Natural killer cell treated with Interleukin-12 subunit alpha and Interleukin-12 subunit beta and Interleukin-15 and Interleukin-18, amount 100 ng/mL, for 72 hours (primary cell): Measurements from ENCODE around the gene KIF17. TPM values are rescaled to one million over a fixed set of nuclear protein-coding genes. Genes with fewer than 3 reads are reported as not detected.

Experiments
- ATAC-seq, 2 donors: fragments of 150-1000 bp; cut with Tn5 transposase in 1 of 2; sonication (Bioruptor Pico), chemical (Tn5 transposase) in 1 of 2; 2 replicates each; pipeline ENCODE4 v1.10.0; 2021
- DNase-seq: peaks from one replicate; pipeline ENCODE4 v3.0.0; 2022; ENCODE audit warnings: low spot score
- H3K27ac Mint-ChIP-seq, 2 donors: 1 replicate in 1 of 2; 2 replicates in 1 of 2; pipeline ENCODE4 v1.8.0; 2022; ENCODE audit warnings: mixed read lengths in 2 of 2, mild to moderate bottlenecking in 1 of 2, moderate library complexity in 1 of 2
- H3K27me3 Mint-ChIP-seq, 2 donors: 1 replicate in 1 of 2; 2 replicates in 1 of 2; pipeline ENCODE4 v1.8.0; 2022; ENCODE audit warnings: mixed read lengths in 2 of 2
- H3K36me3 Mint-ChIP-seq: one replicate; pipeline ENCODE4 v1.8.0; 2022; ENCODE audit warnings: mixed read lengths
- H3K4me1 Mint-ChIP-seq, 2 donors: 1 replicate in 1 of 2; 2 replicates in 1 of 2; pipeline ENCODE4 v1.8.0; 2022; ENCODE audit warnings: low read depth in 2 of 2, mixed read lengths in 2 of 2, mild to moderate bottlenecking in 1 of 2
- H3K4me3 Mint-ChIP-seq: one replicate; pipeline ENCODE4 v1.8.0; 2022; ENCODE audit warnings: mixed read lengths
- H3K9me3 Mint-ChIP-seq: 2 replicates; pipeline ENCODE4 v1.8.0; 2022; ENCODE audit warnings: mixed read lengths
- total RNA-seq, 2 donors: library from RNA; stranded (reverse); gene quantifications; one replicate each; pipeline ENCODE4 v1.2.3, GENCODE V29; 2022

Gene KIF17
- total RNA-seq, 2 donors from 2014 or later: not detected

DNA sequence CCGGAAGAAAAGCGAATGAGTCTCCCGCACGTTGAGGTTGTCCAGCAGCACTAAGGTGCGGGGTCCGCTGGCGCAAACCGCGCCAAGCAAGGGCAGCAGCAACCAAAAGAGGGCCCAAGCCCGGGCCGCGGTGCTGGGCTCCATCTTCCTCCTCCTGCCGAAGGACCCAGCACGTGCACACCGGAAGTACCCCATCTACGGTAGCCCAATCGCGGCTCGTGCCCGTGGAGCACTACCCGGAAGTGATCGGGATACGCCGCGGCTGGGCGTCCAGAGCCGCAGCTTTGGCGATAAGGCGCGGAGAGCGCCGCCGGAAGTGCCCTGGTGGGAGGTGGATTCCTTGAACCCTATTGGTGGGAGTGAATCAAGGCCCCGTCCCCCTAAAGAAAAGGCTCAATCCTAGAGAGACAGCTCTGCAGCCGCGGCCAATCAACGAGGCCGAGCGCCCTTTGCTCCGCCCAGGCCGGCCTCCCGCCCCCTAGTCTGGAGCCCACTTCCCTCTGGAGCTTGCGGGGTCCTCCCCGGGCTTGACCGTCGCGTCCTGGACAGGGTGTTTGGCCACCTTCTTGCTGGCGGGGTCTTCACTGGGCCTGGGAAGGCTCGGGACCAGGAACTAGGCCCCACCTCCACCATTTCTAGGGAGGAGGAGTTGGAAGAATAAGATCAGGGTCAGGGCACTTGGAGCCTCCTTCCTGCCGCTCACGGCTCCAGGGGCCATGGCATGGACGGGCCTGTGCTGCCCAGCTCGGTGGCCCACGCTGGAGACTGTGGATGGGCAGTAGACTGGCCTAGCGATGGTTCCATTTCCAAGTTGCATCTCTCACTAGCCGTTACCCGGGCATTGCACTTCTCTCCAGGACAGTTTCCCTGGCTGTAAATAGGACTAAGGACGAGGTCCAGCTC lies 56.3 kb downstream of the KIF17 start, which contains the start of gene DDOST:
Gene DDOST, minus strand, starts transcription at position 163 of the 903 bp plus-strand sequence. Its CDS starts 19 bp downstream, at position 144.
- ATAC-seq (peak; percentile 98), DNase-seq (peak; percentile 98)
- Mint-ChIP-seq H3K4me3 (peak within 1 kb of the TSS; percentile 99), H3K4me1 (peaks cover 35 to 40% of the 10 kb centered on the region in 2 donors), H3K27me3 (no peaks in the 10 kb centered on the region), H3K36me3 (peaks cover 24% of the 10 kb centered on the region), H3K27ac (peak within 1 kb of the TSS; percentile 91 to 97), H3K9me3 (no peaks in the 10 kb centered on the region)

DNA sequence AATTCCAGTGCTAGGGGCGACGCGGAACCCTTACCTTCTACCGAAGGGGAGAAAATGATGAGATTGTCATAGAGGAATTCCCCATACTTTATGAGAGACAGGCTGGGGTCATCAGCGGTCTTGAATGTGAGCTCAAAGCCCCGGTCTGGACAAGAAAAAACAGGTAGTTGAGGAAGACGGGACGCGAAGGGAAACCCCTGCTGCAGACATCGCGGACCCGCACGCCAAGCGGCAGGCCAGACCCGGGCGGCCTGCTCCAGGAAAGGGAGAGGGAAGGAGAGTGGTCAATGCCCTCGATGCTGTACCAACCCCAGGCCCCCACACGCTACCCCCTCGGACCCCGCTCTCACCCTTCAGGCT lies 57.0 kb downstream of the KIF17 start:
- Mint-ChIP-seq H3K27ac (peak overlapping the region; percentile 91 to 97), H3K27me3 (no peaks in the 10 kb centered on the region), H3K36me3 (peaks cover 26% of the 10 kb centered on the region), H3K4me3 (peak overlapping the region; percentile 99), H3K9me3 (no peaks in the 10 kb centered on the region), H3K4me1 (peaks cover 37 to 40% of the 10 kb centered on the region in 2 donors)
- ATAC-seq (no peak), DNase-seq (no peak)

DNA sequence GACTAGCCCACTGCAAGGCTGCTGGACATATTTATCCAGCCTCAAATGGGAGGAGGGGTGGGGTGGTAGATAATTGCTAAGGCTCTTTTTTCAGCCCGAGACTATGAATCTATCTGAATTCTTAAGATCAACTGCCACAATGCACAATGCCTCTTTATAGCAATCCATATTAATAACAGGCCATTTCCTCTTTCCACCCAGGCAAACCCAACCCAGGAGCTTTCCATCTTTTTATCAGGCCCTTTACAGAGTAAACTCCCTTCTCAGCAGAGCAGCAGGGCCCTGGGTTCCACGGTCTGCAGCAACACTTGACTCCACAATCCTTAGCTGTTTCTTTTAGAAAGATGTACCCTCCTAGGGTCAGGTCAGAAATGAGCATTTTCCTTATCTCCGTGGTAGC lies 57.4 kb downstream of the KIF17 start:
- H3K4me3 Mint-ChIP-seq: peak overlapping the region; percentile 99
- no peaks in the 10 kb centered on the region for H3K9me3 Mint-ChIP-seq
- H3K4me1 Mint-ChIP-seq: peaks cover 37 to 40% of the 10 kb centered on the region in 2 donors
- H3K27ac Mint-ChIP-seq: peak overlapping the region; percentile 91 to 97
- no peak for ATAC-seq
- peaks cover 26% of the 10 kb centered on the region for H3K36me3 Mint-ChIP-seq
- H3K27me3 Mint-ChIP-seq: no peaks in the 10 kb centered on the region
- DNase-seq: no peak

DNA sequence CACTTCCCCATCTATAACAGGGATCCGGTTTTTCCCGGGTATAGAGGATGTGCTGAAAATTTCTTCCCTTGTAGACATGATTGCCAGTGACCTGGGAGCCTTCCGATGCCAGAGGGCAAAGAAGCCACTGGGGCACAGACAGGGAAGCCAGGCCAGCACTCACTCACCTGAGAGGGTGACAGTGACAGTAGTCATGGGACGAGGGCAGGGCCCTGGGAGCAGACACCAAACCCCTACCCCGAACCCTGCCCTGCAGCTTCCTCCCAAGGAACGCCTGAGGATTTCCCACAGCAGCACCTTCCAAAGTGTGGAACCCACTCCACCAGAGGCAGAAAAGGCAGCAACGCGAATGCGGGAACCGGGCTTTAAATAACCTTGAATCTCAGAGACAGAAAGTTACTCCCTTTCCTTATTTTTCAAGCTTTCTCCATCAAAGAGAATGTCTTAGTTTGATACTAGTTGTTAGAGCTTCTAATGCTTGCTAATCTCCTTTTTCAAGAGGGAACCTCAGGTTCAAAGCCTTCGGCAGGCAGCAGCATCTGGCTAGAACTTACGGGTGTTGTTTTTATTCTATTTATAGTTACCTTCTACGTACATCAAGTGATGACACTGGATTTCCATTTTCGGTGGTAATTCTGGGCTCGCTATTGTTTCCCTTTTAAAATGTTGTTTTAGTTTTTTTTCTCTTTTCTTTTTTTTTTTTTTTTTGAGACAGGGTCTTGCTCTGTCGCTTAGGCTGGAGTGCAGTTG lies 59.5 kb downstream of the KIF17 start:
- Mint-ChIP-seq H3K4me3 (no peak overlapping the region), H3K36me3 (peaks cover 26% of the 10 kb centered on the region), H3K27me3 (no peaks in the 10 kb centered on the region), H3K27ac (peak overlapping the region in 1 of 2 donors; percentile 97), H3K4me1 (peaks cover 37 to 40% of the 10 kb centered on the region in 2 donors), H3K9me3 (no peaks in the 10 kb centered on the region)
- ATAC-seq: no peak
- DNase-seq: no peak

GRCh38 chr1:20657024-20657423 lies 60.8 kb downstream of the KIF17 start:
- DNase-seq (no peak), ATAC-seq (no peak)
- no peak overlapping the region for H3K4me3 Mint-ChIP-seq
- H3K4me1 Mint-ChIP-seq: peaks cover 30% of the 10 kb centered on the region in 2 donors
- no peaks in the 10 kb centered on the region for H3K27me3 Mint-ChIP-seq
- no peaks in the 10 kb centered on the region for H3K9me3 Mint-ChIP-seq
- peak overlapping the region in 1 of 2 donors; percentile 9 for H3K27ac Mint-ChIP-seq
- H3K36me3 Mint-ChIP-seq: peaks cover 31% of the 10 kb centered on the region

- no peak overlapping the region for H3K4me3 Mint-ChIP-seq
- H3K36me3 Mint-ChIP-seq: peaks cover 32% of the 10 kb centered on the region
- H3K27ac Mint-ChIP-seq: no peak overlapping the region
These were observed 63.6 kb downstream of the KIF17 start for GRCh38 chr1:20654104-20654690.

GRCh38 chr1:20652300-20652699 lies 65.5 kb downstream of the KIF17 start:
- Mint-ChIP-seq H3K36me3 (peaks cover 31% of the 10 kb centered on the region), H3K4me1 (peaks cover 8 to 13% of the 10 kb centered on the region in 2 donors), H3K4me3 (no peak overlapping the region), H3K9me3 (no peaks in the 10 kb centered on the region), H3K27me3 (no peaks in the 10 kb centered on the region), H3K27ac (no peak overlapping the region)
- no peak for DNase-seq
- ATAC-seq: no peak

More at GRCh38 chr1:20654104-20654690, 63.6 kb downstream of the KIF17 start:
- ATAC-seq (no peak), DNase-seq (no peak)
- peaks cover 12 to 17% of the 10 kb centered on the region in 2 donors for H3K4me1 Mint-ChIP-seq
- H3K27me3 Mint-ChIP-seq: no peaks in the 10 kb centered on the region
- H3K9me3 Mint-ChIP-seq: no peaks in the 10 kb centered on the region

- ATAC-seq (no peak), DNase-seq (no peak)
- no peak overlapping the region for H3K4me3 Mint-ChIP-seq
- peaks cover 21% of the 10 kb centered on the region for H3K36me3 Mint-ChIP-seq
- no peaks in the 10 kb centered on the region for H3K9me3 Mint-ChIP-seq
- H3K27ac Mint-ChIP-seq: peak overlapping the region in 1 of 2 donors; percentile 69
- peaks cover 0 to 4% of the 10 kb centered on the region in 2 donors for H3K4me1 Mint-ChIP-seq
- H3K27me3 Mint-ChIP-seq: no peaks in the 10 kb centered on the region
These were observed 68.9 kb downstream of the KIF17 start for GRCh38 chr1:20648946-20649345.

GRCh38 chr1:20648438-20648837 lies 69.4 kb downstream of the KIF17 start:
- no peak overlapping the region for H3K27ac Mint-ChIP-seq

DNA sequence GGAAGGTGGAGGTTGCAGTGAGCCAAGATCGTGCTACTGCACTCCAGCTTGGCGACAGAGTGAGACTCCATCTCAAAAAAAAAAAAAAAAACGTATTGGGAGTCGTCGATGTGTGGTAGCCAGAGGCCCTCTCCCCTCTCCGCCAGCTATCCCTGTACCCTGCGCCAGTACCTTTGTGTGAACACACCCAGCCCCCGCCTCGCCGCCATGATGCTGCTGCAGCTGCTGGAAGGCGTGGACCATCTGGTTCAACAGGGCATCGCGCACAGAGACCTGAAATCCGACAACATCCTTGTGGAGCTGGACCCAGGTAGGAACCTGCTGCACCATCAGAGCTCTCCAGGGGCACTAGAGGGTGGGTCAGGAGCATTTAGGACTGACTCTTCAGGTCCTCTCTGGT lies 72.4 kb downstream of the KIF17 start:
- DNase-seq: no peak
- Mint-ChIP-seq H3K36me3 (peaks cover 7% of the 10 kb centered on the region), H3K27me3 (no peaks in the 10 kb centered on the region), H3K4me3 (no peak overlapping the region), H3K4me1 (peaks cover under 1% of the 10 kb centered on the region in 2 donors), H3K27ac (no peak overlapping the region), H3K9me3 (no peaks in the 10 kb centered on the region)
- no peak for ATAC-seq

More at GRCh38 chr1:20648438-20648837, 69.4 kb downstream of the KIF17 start:
- no peak for DNase-seq
- Mint-ChIP-seq H3K27me3 (no peaks in the 10 kb centered on the region), H3K4me1 (peaks cover 0 to 4% of the 10 kb centered on the region in 2 donors), H3K36me3 (peaks cover 21% of the 10 kb centered on the region), H3K9me3 (no peaks in the 10 kb centered on the region), H3K4me3 (no peak overlapping the region)
- ATAC-seq: no peak

DNA sequence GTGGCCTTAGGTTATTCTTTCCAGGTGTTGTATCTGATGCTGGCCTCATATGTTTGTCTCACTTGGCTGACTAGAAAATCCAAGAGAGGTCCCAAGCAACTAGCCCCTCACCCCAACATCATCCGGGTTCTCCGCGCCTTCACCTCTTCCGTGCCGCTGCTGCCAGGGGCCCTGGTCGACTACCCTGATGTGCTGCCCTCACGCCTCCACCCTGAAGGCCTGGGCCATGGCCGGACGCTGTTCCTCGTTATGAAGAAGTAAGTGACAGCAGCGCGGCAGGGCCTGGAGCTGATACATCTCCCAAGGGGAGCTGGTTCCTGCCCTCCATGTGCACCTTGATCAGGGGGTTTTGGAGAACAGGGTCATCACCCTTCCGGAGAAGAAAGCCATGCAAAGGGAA lies 73.4 kb downstream of the KIF17 start:
- Mint-ChIP-seq H3K4me1 (peaks cover 4 to 5% of the 10 kb centered on the region in 2 donors), H3K36me3 (peaks cover 3% of the 10 kb centered on the region), H3K27me3 (no peaks in the 10 kb centered on the region), H3K27ac (no peak overlapping the region), H3K9me3 (no peaks in the 10 kb centered on the region), H3K4me3 (no peak overlapping the region)
- no peak for ATAC-seq
- DNase-seq: no peak

DNA sequence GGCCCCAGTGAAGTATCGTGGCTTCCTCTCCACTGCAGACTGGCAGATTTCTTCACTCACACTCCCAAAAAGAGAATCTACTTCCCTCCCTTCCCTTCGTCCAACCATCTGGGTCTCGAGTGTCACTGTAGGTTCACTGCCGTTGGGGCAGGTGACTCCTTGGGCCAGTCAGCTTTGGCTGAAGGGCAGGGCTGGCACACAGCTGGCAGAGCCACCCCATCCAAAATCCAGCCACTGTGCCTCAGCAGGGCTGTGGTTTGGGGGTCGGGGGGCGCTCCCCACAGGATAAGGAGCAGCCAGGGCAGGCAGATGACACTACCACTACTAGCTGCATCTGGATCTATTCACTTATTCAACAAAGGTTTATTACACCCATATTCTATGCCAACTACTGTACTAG lies 74.7 kb downstream of the KIF17 start:
- no peaks in the 10 kb centered on the region for H3K27me3 Mint-ChIP-seq
- H3K4me3 Mint-ChIP-seq: no peak overlapping the region
- peaks cover 4 to 5% of the 10 kb centered on the region in 2 donors for H3K4me1 Mint-ChIP-seq
- H3K9me3 Mint-ChIP-seq: no peaks in the 10 kb centered on the region
- H3K36me3 Mint-ChIP-seq: no peaks in the 10 kb centered on the region
- ATAC-seq (no peak), DNase-seq (no peak)
- H3K27ac Mint-ChIP-seq: no peak overlapping the region

- Mint-ChIP-seq H3K4me1 (peaks cover 4 to 5% of the 10 kb centered on the region in 2 donors), H3K27me3 (no peaks in the 10 kb centered on the region), H3K36me3 (no peaks in the 10 kb centered on the region), H3K27ac (no peak overlapping the region), H3K9me3 (no peaks in the 10 kb centered on the region), H3K4me3 (no peak overlapping the region)
- DNase-seq: no peak
- ATAC-seq: no peak
These were observed 75.8 kb downstream of the KIF17 start for GRCh38 chr1:20641975-20642374.
